ENCODE results near the gene QSOX2.

The QSOX2 gene

DNA sequence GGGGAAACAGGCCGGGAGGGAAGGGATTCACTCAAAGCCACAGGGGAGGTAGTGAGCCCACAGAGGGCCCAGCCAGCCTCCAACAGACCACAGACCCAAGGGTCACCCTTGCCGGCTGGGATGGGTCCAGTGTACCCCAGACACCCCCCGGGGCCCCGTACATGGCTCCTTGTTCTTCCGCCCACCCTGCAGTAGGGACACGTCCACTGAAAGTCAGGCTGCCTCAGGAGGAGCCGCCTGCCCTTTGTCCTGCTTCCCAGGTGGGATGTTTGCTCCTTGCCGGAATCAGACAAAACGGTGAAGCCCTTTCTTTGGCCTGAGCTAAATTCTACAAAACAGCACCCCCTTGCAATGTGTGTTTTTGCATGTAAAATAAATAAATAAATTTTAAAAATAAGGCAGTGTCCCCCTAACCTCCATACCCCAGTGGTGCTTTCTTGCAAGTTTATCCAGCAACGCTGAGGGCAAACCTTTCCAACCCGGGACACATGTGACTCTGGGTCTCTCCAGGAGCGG, 66.5 kb downstream of the QSOX2 start:
- TF ChIP-seq, protein P1, sequence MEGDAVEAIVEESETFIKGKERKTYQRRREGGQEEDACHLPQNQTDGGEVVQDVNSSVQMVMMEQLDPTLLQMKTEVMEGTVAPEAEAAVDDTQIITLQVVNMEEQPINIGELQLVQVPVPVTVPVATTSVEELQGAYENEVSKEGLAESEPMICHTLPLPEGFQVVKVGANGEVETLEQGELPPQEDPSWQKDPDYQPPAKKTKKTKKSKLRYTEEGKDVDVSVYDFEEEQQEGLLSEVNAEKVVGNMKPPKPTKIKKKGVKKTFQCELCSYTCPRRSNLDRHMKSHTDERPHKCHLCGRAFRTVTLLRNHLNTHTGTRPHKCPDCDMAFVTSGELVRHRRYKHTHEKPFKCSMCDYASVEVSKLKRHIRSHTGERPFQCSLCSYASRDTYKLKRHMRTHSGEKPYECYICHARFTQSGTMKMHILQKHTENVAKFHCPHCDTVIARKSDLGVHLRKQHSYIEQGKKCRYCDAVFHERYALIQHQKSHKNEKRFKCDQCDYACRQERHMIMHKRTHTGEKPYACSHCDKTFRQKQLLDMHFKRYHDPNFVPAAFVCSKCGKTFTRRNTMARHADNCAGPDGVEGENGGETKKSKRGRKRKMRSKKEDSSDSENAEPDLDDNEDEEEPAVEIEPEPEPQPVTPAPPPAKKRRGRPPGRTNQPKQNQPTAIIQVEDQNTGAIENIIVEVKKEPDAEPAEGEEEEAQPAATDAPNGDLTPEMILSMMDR (IDR thresholded peaks at IDR 0.05; ENCODE audit: extremely low read depth, insufficient read depth, missing control alignments): no peak
- DNase-seq (ENCODE audit: low spot score): no peak
- in situ Hi-C loops (cut with MboI; ENCODE audit: low pct_unique_long_range_greater_than_20kb, low sequenced_read_pairs, unreplicated experiment): no loop called here

DNA sequence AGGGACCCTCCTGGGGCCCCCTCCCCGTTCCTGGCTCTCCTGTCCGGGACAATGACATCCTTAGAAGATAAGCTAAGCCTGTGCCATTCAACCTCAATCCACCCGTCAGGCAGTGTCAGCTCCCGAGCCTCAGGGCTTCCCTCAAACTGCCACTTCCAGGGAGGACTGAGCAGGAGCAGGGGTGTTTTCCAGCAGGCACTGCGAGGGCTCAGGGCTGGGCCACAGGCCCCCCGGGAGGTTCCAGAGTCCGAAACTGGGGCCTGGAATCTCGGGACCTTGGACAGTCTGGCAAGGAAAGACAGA, 66.9 kb downstream of the QSOX2 start:
- TF ChIP-seq, protein P1 (IDR thresholded peaks at IDR 0.05; ENCODE audit: extremely low read depth, insufficient read depth, missing control alignments): no peak
- in situ Hi-C loops (cut with MboI; ENCODE audit: low pct_unique_long_range_greater_than_20kb, low sequenced_read_pairs, unreplicated experiment): no loop called here

DNA sequence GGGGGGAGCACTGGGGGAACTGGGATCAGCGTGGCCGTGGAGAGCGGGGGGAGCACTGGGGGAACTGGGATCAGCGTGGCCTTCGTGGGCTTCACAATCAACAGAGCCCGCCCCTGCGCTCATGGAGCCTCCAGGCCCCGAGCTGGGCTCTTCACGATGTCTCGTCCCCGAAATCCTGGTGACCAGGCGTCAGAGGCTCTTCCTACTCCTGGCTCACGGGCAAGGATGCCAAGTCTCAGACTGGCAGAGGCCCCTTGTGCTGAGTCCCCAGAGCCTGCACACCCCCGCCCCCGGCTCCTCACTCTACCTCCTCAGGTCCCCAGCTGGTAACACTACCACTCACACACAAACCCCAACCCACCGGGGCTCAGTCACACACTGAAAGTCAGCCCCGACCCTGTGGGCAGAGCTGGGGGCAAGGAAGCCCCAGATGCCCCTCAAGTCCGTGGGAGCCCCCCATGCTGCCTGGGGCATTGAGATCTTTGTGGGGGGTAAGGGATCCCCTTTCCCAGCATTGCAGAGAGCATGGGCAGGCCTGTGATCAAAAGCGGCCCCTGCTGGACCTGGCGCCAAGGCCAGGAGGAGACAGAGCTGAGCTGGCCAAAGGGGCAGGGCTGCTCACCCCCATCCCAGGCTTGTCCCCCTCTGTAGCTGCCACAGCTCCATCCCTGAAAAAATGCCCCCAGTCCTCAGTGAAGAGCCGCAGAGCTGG, 67.4 kb downstream of the QSOX2 start:
- no peak for DNase-seq (ENCODE audit: low spot score)
- TF ChIP-seq, protein P1 (IDR thresholded peaks at IDR 0.05; ENCODE audit: extremely low read depth, insufficient read depth, missing control alignments): no peak
- in situ Hi-C loops (cut with MboI; ENCODE audit: low pct_unique_long_range_greater_than_20kb, low sequenced_read_pairs, unreplicated experiment): no loop called here

More for the DNA sequence above, 66.9 kb downstream of the QSOX2 start:
- DNase-seq (ENCODE audit: low spot score): no peak

DNA sequence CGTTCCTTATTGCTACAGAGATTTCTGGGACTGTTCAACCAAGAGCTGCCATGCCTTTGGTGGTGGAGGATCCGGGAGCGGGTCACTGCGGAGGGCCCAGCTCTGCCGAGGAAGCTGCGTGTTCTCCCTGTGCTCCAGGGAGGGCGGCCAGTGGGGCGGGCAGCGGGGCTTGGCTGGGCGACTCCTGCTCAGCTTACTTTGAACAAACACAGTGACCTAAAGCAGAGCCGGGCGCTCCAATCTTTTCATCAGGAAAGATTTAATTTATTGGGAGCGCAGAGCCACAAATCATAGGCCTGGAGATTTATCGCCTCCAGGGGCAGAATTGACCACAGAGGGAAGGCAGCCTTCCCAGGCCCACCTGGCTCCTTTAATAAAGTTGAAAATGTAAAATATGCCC, 68.4 kb downstream of the QSOX2 start:
- DNase-seq (ENCODE audit: low spot score): no peak
- TF ChIP-seq, protein P1 (IDR thresholded peaks at IDR 0.05; ENCODE audit: extremely low read depth, insufficient read depth, missing control alignments): no peak
- in situ Hi-C loops (cut with MboI; ENCODE audit: low pct_unique_long_range_greater_than_20kb, low sequenced_read_pairs, unreplicated experiment): no loop called here

DNA sequence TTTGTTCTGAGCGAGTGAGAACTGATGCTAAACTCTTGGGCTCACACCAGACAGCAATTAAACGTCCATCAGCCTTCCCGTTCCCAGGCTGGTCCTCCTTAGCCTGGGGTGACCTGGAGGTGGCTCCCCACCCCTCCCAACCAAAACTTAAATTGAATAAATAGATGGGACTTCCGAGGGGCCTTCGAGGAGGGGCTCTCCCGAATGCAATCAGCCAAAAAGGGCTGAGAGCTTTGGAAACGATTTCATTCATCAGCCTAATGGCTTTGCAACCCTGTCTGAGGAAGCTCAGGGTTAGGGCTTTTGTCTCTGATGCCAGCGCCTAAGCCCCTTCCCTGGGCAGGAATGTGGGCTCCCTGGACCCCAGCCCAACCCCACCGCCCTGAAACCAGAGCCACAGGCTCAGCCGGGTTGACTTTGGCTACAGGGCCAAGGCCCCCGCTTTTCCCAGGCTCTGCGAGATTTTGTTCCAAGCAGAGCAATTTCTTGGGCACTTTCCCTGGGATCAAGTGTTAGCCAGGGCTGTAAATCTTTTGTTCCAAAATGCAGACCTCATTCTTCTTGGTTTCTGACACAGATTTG, 69.9 kb downstream of the QSOX2 start:
- in situ Hi-C loops (cut with MboI; ENCODE audit: low pct_unique_long_range_greater_than_20kb, low sequenced_read_pairs, unreplicated experiment): no loop called here
- TF ChIP-seq, protein P1 (IDR thresholded peaks at IDR 0.05; ENCODE audit: extremely low read depth, insufficient read depth, missing control alignments): no peak
- DNase-seq (ENCODE audit: low spot score): peak; percentile 38

DNA sequence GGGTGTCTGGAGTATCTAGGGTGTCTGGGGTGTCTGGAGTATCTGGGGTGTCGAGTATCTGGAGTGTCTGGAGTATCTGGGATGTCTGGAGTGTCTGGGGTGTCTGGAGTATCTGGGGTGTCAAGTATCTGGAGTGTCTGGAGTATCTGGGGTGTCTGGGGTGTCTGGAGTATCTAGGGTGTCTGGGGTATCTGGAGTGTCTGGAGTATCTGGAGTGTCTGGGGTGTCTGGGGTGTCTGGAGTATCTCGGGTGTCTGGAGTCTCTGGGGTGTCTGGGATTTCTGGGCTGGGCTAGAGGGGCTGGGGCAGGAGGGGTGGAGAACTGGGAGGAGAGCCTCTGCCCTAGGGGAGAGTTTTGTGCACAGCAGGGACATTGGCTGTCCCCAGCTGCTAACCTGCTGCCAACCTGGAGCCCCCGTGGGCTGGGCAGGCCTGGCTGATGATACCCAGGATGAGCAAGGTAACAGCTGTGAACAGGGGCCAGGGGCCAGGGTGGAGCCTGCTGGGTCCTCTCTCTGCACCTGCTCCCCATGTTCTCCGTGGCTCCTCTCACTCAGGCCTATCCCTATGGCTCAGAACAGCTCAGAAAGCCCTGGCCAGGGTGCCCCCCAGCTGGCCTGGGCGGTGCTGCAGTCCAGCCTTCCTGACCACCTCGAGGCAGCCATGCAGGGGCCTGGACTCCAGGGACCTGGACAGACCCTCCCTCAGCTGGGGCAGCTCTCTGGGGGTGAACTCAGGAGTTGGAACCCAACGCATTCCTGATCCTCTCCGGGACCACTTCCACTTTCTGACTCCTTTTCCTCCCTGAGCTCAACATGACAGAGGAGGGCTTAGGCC, 70.6 kb downstream of the QSOX2 start:
- TF ChIP-seq, protein P1 (IDR thresholded peaks at IDR 0.05; ENCODE audit: extremely low read depth, insufficient read depth, missing control alignments): no peak
- no peak for DNase-seq (ENCODE audit: low spot score)
- in situ Hi-C loops (cut with MboI; ENCODE audit: low pct_unique_long_range_greater_than_20kb, low sequenced_read_pairs, unreplicated experiment): no loop called here

Measured in GM13977 (cell line).